ENCODE measurements around the gene RAPH1.

RAPH1 gene, protein sequence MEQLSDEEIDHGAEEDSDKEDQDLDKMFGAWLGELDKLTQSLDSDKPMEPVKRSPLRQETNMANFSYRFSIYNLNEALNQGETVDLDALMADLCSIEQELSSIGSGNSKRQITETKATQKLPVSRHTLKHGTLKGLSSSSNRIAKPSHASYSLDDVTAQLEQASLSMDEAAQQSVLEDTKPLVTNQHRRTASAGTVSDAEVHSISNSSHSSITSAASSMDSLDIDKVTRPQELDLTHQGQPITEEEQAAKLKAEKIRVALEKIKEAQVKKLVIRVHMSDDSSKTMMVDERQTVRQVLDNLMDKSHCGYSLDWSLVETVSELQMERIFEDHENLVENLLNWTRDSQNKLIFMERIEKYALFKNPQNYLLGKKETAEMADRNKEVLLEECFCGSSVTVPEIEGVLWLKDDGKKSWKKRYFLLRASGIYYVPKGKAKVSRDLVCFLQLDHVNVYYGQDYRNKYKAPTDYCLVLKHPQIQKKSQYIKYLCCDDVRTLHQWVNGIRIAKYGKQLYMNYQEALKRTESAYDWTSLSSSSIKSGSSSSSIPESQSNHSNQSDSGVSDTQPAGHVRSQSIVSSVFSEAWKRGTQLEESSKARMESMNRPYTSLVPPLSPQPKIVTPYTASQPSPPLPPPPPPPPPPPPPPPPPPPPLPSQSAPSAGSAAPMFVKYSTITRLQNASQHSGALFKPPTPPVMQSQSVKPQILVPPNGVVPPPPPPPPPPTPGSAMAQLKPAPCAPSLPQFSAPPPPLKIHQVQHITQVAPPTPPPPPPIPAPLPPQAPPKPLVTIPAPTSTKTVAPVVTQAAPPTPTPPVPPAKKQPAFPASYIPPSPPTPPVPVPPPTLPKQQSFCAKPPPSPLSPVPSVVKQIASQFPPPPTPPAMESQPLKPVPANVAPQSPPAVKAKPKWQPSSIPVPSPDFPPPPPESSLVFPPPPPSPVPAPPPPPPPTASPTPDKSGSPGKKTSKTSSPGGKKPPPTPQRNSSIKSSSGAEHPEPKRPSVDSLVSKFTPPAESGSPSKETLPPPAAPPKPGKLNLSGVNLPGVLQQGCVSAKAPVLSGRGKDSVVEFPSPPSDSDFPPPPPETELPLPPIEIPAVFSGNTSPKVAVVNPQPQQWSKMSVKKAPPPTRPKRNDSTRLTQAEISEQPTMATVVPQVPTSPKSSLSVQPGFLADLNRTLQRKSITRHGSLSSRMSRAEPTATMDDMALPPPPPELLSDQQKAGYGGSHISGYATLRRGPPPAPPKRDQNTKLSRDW

GRCh38 chr2:203535078-203535783 is at the start of gene RAPH1:
TSS of gene RAPH1 (minus strand) at chr2:203535301. CDS start at chr2:203495353, 39,948 bp downstream.
- FAIRE-seq (no peak), DNase-seq (ENCODE audit: insufficient read length, low spot score) (peak; percentile 86)
- peak; percentile 58 for TF ChIP-seq POLR2A (IDR thresholded peaks at IDR 0.05; ENCODE audit: low read depth, low read length)

DNA sequence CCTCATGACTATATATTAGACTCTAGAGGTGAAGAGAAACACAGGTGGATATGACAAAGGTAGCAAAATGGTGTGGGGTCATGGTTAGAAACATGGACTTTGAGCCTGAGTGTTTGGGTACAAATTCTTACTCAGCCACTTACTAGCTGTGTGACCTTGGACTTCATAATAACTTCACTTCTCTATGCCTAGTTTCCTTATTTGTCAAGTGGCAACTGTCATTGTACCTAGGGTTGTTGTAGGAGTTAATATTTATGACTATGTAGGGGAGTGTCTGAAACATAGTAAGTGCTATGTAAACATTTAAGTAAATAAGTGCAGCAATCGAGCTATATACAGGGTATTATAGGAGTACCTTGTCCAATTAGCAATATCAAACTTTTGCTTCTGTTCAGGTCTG is 49.7 kb upstream of the RAPH1 start:
- TF ChIP-seq POLR2A (IDR thresholded peaks at IDR 0.05; ENCODE audit: low read depth, low read length), result no peak
- DNase-seq (ENCODE audit: insufficient read length, low spot score) (no peak), FAIRE-seq (no peak)

- no peak for TF ChIP-seq POLR2A (IDR thresholded peaks at IDR 0.05; ENCODE audit: low read depth, low read length)
- peak; percentile 44 for DNase-seq (ENCODE audit: insufficient read length, low spot score)
- peak; percentile 96 for FAIRE-seq
Observed at GRCh38 chr2:203583701-203584100, 48.6 kb upstream of the RAPH1 start.

- DNase-seq (ENCODE audit: insufficient read length, low spot score), result no peak
- no peak for FAIRE-seq
- no peak for TF ChIP-seq POLR2A (IDR thresholded peaks at IDR 0.05; ENCODE audit: low read depth, low read length)
Observed at GRCh38 chr2:203583084-203583695, 48.1 kb upstream of the RAPH1 start.

GRCh38 chr2:203582468-203582867 is 47.4 kb upstream of the RAPH1 start:
- no peak for TF ChIP-seq POLR2A (IDR thresholded peaks at IDR 0.05; ENCODE audit: low read depth, low read length)
- DNase-seq (ENCODE audit: insufficient read length, low spot score), result no peak
- FAIRE-seq, result no peak

DNA sequence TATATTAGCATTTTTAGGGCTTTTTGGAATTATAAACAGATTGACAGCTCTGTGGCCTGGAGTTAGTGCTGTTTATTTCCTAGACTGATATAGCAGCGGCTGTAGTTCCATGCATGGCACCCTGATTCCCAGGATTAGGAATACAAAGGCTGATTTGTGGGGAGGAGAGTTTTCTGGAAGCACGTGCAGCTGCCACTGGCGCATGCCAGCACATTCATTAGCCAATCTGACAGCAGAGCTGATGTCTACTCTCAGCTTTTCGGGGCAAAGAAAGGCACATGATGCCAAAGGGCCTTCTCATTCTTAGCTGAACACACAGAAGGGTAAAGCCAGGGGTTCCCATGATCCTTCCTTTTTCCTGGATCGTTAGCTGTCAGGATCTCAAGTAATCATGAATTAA is 45.7 kb upstream of the RAPH1 start:
- DNase-seq (ENCODE audit: insufficient read length, low spot score) (no peak), FAIRE-seq (no peak)
- TF ChIP-seq POLR2A (IDR thresholded peaks at IDR 0.05; ENCODE audit: low read depth, low read length), result no peak

- FAIRE-seq (no peak), DNase-seq (ENCODE audit: insufficient read length, low spot score) (no peak)
- TF ChIP-seq POLR2A (IDR thresholded peaks at IDR 0.05; ENCODE audit: low read depth, low read length), result no peak
Observed at GRCh38 chr2:203579730-203580129, 44.6 kb upstream of the RAPH1 start.

DNA sequence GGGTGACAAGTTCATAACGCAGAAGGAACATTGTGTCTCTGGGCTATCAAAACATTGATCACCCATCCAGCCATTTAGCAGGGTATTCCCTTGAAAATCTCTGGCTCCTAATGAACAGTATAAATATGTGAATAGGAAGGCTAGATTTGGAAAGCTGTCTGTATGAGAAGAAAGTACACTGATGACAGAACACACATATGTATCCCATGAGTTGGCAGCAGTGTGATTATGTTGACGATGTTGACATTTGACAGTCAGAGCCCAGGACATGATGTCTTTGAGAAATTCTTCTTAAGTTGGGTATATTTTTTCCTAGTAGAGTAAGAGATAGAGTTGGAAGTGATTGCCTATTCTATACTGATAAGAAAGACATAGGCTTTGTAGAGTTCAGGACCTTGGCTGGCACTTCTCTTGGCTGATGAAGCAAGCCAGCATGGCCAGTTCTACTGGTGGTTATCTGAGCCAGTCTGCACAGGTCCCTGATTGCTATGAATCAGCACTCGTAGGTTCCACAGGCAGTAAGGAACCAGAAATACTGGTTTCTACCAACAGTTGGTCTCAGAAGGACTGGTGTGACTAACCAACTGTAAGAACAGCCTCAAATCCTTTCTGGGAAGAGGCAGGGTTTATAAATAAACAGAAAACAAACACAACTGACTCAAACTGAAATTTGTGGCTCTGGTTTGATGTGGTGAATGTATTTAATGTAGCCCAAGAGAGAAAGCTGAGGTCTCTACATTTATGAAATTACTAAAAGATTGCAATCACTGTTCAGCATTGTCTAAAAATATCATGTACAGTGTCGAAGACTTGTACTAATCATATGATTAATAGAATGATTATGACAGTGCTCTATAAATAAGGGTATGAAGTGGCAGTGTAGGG is 43.9 kb upstream of the RAPH1 start:
- DNase-seq (ENCODE audit: insufficient read length, low spot score) (peak; percentile 38), FAIRE-seq (peak; percentile 81)
- TF ChIP-seq POLR2A (IDR thresholded peaks at IDR 0.05; ENCODE audit: low read depth, low read length), result no peak

GRCh38 chr2:203574824-203575223 is 39.7 kb upstream of the RAPH1 start:
- no peak for TF ChIP-seq POLR2A (IDR thresholded peaks at IDR 0.05; ENCODE audit: low read depth, low read length)
- FAIRE-seq, result peak; percentile 64

GRCh38 chr2:203572316-203572715 is 37.2 kb upstream of the RAPH1 start:
- FAIRE-seq (no peak), DNase-seq (ENCODE audit: insufficient read length, low spot score) (no peak)
- TF ChIP-seq POLR2A (IDR thresholded peaks at IDR 0.05; ENCODE audit: low read depth, low read length), result no peak

More at GRCh38 chr2:203574824-203575223, 39.7 kb upstream of the RAPH1 start:
- DNase-seq (ENCODE audit: insufficient read length, low spot score), result no peak

DNA sequence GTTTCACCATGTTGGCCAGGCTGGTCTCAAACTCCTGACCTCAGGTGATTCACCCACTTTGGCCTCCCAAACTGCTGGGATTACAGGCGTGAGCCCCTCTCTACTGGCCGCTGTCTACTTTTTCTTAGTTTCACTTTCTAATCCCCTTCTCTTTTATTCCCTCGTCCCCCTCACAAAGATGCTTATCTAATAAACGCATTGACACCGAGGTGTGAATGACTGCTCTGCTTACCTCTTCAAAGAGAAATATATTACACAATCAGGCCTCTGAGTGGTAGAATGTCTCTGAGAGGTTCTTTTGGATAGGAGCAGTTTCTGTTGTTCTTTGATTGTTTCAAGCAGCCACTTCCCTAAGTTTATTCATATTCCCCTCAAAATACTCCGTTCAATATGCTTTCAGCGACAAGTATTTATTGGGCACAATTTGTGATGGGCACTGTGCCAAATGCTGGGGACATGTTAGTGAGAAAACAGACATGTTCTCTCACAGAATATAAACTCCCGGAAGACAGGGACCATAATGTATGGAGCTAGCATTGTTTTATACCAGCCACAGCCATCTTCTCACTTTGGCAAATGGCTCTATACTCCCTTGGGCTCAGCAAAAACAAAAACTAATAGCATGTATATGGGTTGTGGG is 34.7 kb upstream of the RAPH1 start:
- no peak for DNase-seq (ENCODE audit: insufficient read length, low spot score)
- no peak for FAIRE-seq
- no peak for TF ChIP-seq POLR2A (IDR thresholded peaks at IDR 0.05; ENCODE audit: low read depth, low read length)
